K562 (cell line): ENCODE data around the gene PCDHA7.
"Not testable (repeated sequence)": the region's sequence is repeated elsewhere in the genome, so short reads cannot be mapped to it uniquely, and the experiment has no call there.

ENCODE experiments used
- BHLHE40 ChIP-seq: IDR thresholded peaks from 2 replicates; pipeline ENCODE4 v1.6.1; 2011; ENCODE audit warnings: low read length, improper control_type of control experiment
- GABPA ChIP-seq: fragments of 200-800 bp; sonication (Bioruptor generic); conservative IDR thresholded peaks from 2 replicates; pipeline ENCODE4 v1.6.1; 2016; ENCODE audit warnings: low read depth, missing genetic modification characterization, missing compliant biosample characterization
- GABPB2 ChIP-seq: fragments of 250-450 bp; sonication (Bioruptor Pico); conservative IDR thresholded peaks from 2 replicates; pipeline ENCODE4 v1.5.1; 2021; ENCODE audit warnings: mild to moderate bottlenecking
- MAFK ChIP-seq: IDR thresholded peaks from 2 replicates; pipeline ENCODE4 v1.6.1; 2011; ENCODE audit warnings: low read length, improper control_type of control experiment
- ZNF444 ChIP-seq: fragments of 250-450 bp; sonication (Bioruptor Pico); IDR thresholded peaks from 2 replicates; pipeline ENCODE4 v1.4.0; 2020; ENCODE audit warnings: mild to moderate bottlenecking, moderate library complexity
- TF ChIP-seq, protein P1 (sequence below), 3 experiments: IDR thresholded peaks in 2 of 3; conservative IDR thresholded peaks in 1 of 3; 2 replicates each; pipeline ENCODE4 v1.5.1; 2011 to 2012; ENCODE audit warnings: low read length in 3 of 3, mild to moderate bottlenecking in 3 of 3, control low read depth in 2 of 3, improper control_type of control experiment in 1 of 3, inconsistent platforms in 1 of 3, low read depth in 1 of 3, mixed read lengths in 1 of 3, moderate library complexity in 1 of 3; ENCODE audit not compliant: insufficient read depth in 2 of 3

- TF ChIP-seq BHLHE40; GABPA (tag); MAFK; GABPB2; ZNF444 (CRISPR knock-in tag): not testable (repeated sequence)
- TF ChIP-seq, protein P1, sequence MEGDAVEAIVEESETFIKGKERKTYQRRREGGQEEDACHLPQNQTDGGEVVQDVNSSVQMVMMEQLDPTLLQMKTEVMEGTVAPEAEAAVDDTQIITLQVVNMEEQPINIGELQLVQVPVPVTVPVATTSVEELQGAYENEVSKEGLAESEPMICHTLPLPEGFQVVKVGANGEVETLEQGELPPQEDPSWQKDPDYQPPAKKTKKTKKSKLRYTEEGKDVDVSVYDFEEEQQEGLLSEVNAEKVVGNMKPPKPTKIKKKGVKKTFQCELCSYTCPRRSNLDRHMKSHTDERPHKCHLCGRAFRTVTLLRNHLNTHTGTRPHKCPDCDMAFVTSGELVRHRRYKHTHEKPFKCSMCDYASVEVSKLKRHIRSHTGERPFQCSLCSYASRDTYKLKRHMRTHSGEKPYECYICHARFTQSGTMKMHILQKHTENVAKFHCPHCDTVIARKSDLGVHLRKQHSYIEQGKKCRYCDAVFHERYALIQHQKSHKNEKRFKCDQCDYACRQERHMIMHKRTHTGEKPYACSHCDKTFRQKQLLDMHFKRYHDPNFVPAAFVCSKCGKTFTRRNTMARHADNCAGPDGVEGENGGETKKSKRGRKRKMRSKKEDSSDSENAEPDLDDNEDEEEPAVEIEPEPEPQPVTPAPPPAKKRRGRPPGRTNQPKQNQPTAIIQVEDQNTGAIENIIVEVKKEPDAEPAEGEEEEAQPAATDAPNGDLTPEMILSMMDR (IDR thresholded peaks at IDR 0.05 in 2 of 3, conservative IDR thresholded peaks at IDR 0.05 in 1 of 3; ENCODE audit: insufficient read depth in 2 of 3, low read depth in 1 of 3, low read length in 3 of 3) = peak in 1 of 3 experiments; percentile 14; a peak in 1 of 6 replicates
Observed at GRCh38 chr5:140848139-140849102, 14.4 kb downstream of the PCDHA7 start, which contains the start of gene PCDHA9.
